Spleen (tissue), 7 donors: ENCODE measurements around the gene SUN1.

Experiments used
- CTCF ChIP-seq, 11 experiments: fragments of 200-600 bp in 7 of 11; fragments of 450-650 bp in 4 of 11; sonication (generic) in 4 of 11; IDR thresholded peaks in 8 of 11; conservative IDR thresholded peaks in 3 of 11; 1 replicate in 7 of 11; 2 replicates in 4 of 11; pipeline versions ENCODE4 v1.4.0 to v1.8.0; 2016 to 2021; ENCODE audit warnings: antibody characterized with exemption in 11 of 11, inconsistent platforms in 4 of 11, mild to moderate bottlenecking in 1 of 11
- POLR2A ChIP-seq, 3 donors: fragments of 450-650 bp; IDR thresholded peaks; one replicate each; pipeline ENCODE4 v1.5.1; 2017; ENCODE audit warnings: antibody characterized with exemption in 3 of 3, mild to moderate bottlenecking in 1 of 3
- donor health status: DM: no; HTN: no; CAD: no; lungs with moderate emphysema.
- donor health status: DM: no; HTN: no; CAD: no.
- donor health status: DM: no; HTN: no; CAD: no.

- no peak for TF ChIP-seq POLR2A (IDR thresholded peaks at IDR 0.05)
- TF ChIP-seq CTCF (IDR thresholded peaks at IDR 0.05 in 8 of 11, conservative IDR thresholded peaks at IDR 0.05 in 3 of 11) = no peak
Observed at GRCh38 chr7:874031-874749, 41.9 kb downstream of the SUN1 start.
